Measurements from ENCODE around the gene NCBP2.

GRCh38 chr3:196918968-196919367 lies 23.4 kb downstream of the NCBP2 start:
- TF ChIP-seq, protein P1, sequence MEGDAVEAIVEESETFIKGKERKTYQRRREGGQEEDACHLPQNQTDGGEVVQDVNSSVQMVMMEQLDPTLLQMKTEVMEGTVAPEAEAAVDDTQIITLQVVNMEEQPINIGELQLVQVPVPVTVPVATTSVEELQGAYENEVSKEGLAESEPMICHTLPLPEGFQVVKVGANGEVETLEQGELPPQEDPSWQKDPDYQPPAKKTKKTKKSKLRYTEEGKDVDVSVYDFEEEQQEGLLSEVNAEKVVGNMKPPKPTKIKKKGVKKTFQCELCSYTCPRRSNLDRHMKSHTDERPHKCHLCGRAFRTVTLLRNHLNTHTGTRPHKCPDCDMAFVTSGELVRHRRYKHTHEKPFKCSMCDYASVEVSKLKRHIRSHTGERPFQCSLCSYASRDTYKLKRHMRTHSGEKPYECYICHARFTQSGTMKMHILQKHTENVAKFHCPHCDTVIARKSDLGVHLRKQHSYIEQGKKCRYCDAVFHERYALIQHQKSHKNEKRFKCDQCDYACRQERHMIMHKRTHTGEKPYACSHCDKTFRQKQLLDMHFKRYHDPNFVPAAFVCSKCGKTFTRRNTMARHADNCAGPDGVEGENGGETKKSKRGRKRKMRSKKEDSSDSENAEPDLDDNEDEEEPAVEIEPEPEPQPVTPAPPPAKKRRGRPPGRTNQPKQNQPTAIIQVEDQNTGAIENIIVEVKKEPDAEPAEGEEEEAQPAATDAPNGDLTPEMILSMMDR (IDR thresholded peaks at IDR 0.05; ENCODE audit: extremely low read depth in 1 of 2, insufficient read depth in 1 of 2, low read depth in 1 of 2, low read length in 2 of 2) = no peak
- TF ChIP-seq POLR2A (IDR thresholded peaks at IDR 0.05; ENCODE audit: low read depth, low read length) (no peak), POLR2AphosphoS5 (IDR thresholded peaks at IDR 0.05; ENCODE audit: insufficient read depth, low read depth, low read length) (no peak), EZH2 (IDR thresholded peaks at IDR 0.05; ENCODE audit: borderline replicate concordance, low read depth, low read length, severe bottlenecking) (no peak), GATA2 (IDR thresholded peaks at IDR 0.05; ENCODE audit: insufficient read depth, insufficient read length, low read depth, low read length) (no peak), MYC (IDR thresholded peaks at IDR 0.05; ENCODE audit: low read depth, low read length) (no peak), JUN (IDR thresholded peaks at IDR 0.05; ENCODE audit: borderline replicate concordance, insufficient read depth, insufficient read length, low read depth) (no peak), FOS (IDR thresholded peaks at IDR 0.05; ENCODE audit: borderline replicate concordance, insufficient read depth, low read length) (no peak)
- TF ChIP-seq, protein P2, sequence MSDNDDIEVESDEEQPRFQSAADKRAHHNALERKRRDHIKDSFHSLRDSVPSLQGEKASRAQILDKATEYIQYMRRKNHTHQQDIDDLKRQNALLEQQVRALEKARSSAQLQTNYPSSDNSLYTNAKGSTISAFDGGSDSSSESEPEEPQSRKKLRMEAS (IDR thresholded peaks at IDR 0.05; ENCODE audit: insufficient read depth, insufficient read length) = no peak

Data from endothelial cell of umbilical vein (primary cell).